GM21528 (cell line): Measurements from ENCODE around the gene BRAP.
A peak's percentile ranks its signal among the peaks of the same experiment; 100 is the strongest.
"Not testable (repeated sequence)": the region's sequence is repeated elsewhere in the genome, so short reads cannot be mapped to it uniquely, and the experiment has no call there.

Source experiments
- ATAC-seq: cut with Tn5 transposase; IDR thresholded peaks from one replicate; pipeline ENCODE4 v1.9.1; 2021; ENCODE audit warnings: mild to moderate bottlenecking, moderate library complexity; ENCODE audit not compliant: unreplicated experiment, low FRiP score

The BRAP gene

DNA sequence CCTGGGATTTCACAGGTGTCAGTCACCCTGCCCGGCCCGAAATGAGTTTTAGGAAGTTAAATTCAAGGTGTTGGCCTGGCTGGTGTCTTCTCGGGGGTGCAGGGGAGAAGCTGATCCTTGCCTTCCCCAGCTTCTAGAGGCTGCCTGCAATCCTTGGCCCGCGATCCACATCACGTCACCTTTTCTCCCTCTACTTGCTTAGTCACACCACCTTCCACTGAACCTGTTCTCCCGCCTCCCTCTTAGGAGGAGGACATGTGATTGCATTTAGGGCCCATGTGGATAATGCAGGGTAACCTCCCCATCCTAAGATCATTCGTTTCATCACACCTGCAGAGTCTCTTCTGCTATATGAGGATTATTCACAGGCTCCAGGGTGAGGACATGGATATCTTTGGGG, 61.2 kb downstream of the BRAP start:
- ATAC-seq = no peak

DNA sequence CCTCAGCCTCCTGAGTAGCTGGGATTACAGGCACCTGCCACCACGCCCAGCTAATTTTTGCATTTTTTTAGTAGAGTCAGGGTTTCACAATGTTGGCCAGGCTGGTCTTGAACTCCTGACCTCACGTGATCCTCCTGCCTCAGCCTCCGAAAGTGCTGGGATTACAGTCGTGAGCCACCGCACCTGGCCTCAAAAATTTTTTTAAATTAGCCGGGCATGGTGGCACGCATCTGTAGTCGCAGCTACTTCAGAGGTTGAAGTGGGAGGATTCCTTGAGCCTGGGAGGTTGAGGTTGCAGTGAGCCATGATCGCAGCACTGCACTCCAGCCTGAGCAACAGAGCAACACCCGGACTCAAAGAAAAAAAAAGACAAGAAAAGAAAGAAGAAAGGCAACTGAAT, 67.9 kb downstream of the BRAP start:
- not testable (repeated sequence) for ATAC-seq

GRCh38 chr12:111616177-111616623, 69.6 kb downstream of the BRAP start:
- no peak for ATAC-seq

GRCh38 chr12:111607239-111607638, 78.5 kb downstream of the BRAP start:
- ATAC-seq = no peak

GRCh38 chr12:111606767-111607230, 79.0 kb downstream of the BRAP start:
- ATAC-seq = no peak

DNA sequence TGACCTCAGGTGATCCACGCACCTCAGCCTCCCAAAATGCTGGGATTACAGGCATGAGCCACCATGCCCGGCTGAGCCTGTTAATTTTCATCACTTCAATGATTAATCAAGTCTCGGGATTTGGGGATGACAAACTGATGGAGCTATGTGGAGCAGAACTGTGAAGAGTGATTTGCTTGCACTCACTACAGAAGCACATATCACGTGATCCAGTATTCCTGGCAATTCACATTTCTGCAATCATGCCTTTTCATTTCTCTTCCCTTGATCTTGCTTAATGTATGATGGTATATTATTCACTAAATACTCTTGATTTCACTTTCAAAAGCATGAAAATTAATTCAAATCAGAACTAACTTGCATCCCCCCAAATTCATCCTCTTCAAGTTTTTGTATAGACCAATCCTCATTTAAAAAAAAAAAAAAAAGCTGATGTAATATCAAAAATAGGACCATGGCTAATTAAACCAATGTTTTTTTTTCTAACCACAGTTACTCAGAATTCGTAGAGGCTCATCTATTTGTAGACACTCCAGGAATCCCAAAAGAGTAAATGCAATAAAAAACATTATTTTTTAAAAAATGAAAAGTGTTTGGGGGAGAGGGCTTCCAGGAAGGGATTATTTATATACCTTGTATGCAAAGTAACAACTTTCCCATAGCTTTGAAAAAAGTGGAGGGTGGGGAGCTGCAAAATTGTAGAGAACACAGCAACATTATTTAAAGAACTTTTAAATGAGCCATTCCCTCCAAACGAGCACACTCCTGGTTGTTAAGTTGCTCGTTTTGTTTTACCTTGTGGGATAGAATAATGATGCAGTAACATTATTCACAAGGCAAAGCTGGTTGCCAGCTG, 79.6 kb downstream of the BRAP start:
- ATAC-seq = no peak

DNA sequence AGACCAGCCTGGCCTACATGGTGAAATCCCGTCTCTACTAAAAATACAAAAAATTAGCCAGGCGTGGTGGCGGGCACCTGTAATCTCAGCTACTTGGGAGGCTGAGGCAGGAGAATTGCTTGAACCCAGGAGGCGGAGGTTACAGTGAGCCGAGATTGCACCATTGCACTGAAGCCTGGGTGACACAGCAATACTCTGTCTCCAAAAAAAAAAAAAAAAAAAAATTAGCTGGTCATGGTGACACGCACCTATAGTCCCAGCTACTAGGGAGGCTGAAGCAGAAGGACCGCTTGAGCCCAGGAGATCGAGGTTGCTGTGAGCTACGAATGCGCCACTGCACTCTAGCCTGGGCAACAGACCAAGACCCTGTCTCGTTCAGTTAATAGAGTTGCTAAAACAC, 82.9 kb downstream of the BRAP start:
- ATAC-seq = not testable (repeated sequence)

DNA sequence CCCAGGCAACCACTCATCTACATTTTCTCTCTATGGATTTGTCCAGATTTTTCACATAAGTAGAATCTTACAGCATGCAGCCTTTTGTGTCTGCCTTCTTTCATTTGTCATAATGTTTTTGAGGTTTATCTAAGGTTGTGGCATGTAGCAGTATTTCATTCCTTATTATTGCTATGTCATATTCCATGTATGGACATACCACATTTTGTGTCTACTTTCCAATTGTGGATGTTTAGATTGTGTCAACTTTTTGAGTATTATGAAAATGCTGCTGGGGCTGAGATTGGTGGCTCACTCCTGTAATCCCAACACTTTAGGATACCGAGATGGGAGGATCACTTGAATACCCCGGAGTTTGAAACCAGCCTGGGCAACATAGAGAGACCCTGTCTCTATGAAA, 83.4 kb downstream of the BRAP start:
- ATAC-seq = no peak

- not testable (repeated sequence) for ATAC-seq
These were observed 84.8 kb downstream of the BRAP start for GRCh38 chr12:111600986-111601385.

DNA sequence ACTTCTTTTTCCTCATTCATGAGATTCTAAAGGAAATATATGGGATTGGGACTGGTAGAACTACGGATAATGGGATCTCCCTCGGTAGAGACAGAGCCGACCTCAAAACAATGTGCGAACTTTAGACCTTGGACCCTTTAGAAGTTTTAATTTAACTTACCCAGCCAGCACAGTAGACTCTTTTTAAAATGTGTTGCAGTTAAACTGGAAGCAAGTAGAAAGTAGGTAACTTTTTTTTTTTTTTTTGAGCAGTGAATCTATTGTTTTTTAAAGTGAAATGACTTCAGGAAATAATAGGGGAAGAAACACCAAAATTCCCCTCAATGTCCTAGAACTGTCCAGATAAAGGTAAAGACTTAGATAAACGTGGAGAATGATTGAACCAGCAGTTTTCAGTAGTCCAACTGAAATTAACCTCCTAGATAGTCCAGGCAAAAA, 85.5 kb downstream of the BRAP start:
- ATAC-seq = no peak

- ATAC-seq = peak; percentile 69
These were observed 86.1 kb downstream of the BRAP start for GRCh38 chr12:111599453-111600204.

DNA sequence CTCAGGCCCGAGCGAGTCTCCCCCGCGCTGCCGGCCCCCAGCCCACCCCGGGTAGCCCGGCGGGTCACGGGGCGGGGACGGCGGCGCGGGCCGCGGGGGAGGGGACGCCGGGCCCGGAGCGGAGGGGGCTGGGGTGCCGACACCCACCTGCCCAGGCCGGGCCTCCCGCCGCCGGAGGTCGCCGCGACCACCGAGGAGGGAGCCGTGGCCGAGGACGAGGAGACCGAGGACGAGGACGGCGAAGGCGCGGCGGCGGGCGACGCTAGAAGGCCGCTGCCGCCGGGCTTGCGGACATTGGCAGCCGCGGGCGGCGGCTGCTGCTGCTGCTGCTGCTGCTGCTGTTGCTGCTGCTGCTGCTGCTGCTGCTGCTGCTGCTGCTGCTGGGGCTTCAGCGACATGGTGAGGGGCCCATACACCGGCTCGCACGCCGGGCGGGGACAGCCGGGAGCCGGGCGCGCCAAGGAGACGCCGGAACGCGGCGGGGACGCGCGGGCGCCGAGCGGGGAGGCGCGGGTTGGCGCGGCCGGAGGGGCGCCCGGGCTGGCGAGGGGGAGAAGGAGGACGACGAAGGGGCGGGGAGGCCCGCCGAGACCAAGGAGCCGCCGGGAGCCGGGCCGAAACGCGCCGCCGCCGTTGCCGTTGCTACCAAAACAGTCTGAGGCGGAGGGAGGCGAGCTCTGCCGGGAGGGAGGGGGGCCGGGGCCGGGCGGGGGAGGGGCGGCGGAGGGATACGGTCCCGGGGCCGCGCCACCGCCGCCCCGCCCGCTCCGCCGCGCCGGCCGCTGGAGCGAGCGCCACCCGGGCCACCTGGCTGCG, 86.9 kb downstream of the BRAP start, which contains the start of gene ATXN2:
TSS of gene ATXN2 (minus strand) at position 679 of the 816 bp plus-strand sequence. CDS start at position 398, 281 bp downstream.
- ATAC-seq = peak; percentile 57

DNA sequence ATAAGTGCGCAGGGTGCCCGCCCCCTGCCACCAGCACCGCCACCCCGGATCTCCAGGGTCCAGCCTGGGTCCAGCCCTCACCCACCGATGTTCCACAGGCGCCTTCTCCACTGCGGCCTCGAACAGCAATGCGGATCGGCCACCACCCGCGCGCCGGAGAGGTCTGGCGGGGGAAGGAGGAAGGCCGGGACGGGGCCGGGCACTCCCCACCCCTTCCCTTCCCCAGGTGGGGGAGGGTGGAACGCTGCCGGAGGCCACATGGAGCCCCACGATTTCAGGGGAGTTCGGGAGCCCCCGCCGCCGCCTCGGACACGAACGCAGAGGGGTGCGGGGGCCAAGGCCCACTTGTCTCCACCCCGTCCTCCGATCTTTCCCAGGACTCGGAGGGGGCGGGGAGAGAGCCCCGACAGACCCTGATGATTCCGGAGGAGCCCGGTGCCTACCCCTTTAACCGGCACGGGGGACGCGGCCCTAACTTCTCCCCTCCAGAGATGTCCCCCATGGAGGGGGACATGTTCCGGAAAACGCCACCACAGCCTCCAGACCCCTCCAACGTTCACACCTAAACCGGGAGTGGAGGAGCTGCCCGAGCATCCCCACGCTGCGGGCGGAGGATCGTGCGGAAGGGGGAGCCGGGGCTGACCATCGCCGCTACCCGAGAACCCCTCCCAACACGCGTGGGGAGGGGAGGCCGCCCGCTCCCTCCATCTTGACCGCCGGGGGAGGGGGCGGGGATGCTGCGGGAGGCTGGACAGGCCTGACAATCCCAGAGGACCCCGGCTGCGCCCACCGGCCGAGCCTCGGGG, 87.7 kb downstream of the BRAP start:
- peak; percentile 26 for ATAC-seq

- ATAC-seq = no peak
These were observed 88.5 kb downstream of the BRAP start for GRCh38 chr12:111596985-111597830.

- ATAC-seq = not testable (repeated sequence)
These were observed 90.4 kb downstream of the BRAP start for GRCh38 chr12:111595341-111595835.
